Effector CD4-positive, alpha-beta T cell (primary cell): ENCODE results near the gene STN1.
"Not testable (repeated sequence)": the region's sequence is repeated elsewhere in the genome, so short reads cannot be mapped to it uniquely, and the experiment has no call there.

Experiments used
- DNase-seq: peaks from one replicate; pipeline ENCODE4 v3.0.0-alpha.2; 2020

The STN1 gene

GRCh38 chr10:103858360-103858759, 59.6 kb downstream of the STN1 start:
- no peak for DNase-seq

GRCh38 chr10:103856797-103857170, 61.2 kb downstream of the STN1 start:
- no peak for DNase-seq

- no peak for DNase-seq
These were observed 61.9 kb downstream of the STN1 start for GRCh38 chr10:103855852-103856796.

GRCh38 chr10:103855424-103855823, 62.6 kb downstream of the STN1 start, which contains the start of gene SH3PXD2A:
Gene SH3PXD2A (minus strand): TSS chr10:103855576. CDS start chr10:103855266, 310 bp downstream.
- DNase-seq = no peak

- DNase-seq = no peak
These were observed 63.1 kb downstream of the STN1 start for GRCh38 chr10:103854686-103855391.

GRCh38 chr10:103854265-103854685, 63.7 kb downstream of the STN1 start:
- no peak for DNase-seq

- DNase-seq = no peak
These were observed 64.3 kb downstream of the STN1 start for GRCh38 chr10:103853428-103854264.

GRCh38 chr10:103852856-103853255, 65.1 kb downstream of the STN1 start:
- no peak for DNase-seq

- no peak for DNase-seq
These were observed 65.7 kb downstream of the STN1 start for GRCh38 chr10:103852189-103852711.

GRCh38 chr10:103851261-103851660, 66.7 kb downstream of the STN1 start:
- no peak for DNase-seq

GRCh38 chr10:103850572-103850895, 67.5 kb downstream of the STN1 start:
- no peak for DNase-seq

- DNase-seq = no peak
These were observed 68.0 kb downstream of the STN1 start for GRCh38 chr10:103849880-103850571.

GRCh38 chr10:103849212-103849877, 68.6 kb downstream of the STN1 start:
- no peak for DNase-seq

GRCh38 chr10:103847909-103848468, 70.0 kb downstream of the STN1 start:
- DNase-seq = no peak

- DNase-seq = no peak
These were observed 70.6 kb downstream of the STN1 start for GRCh38 chr10:103847346-103847745.

- DNase-seq = no peak
These were observed 72.0 kb downstream of the STN1 start for GRCh38 chr10:103845972-103846371.

- not testable (repeated sequence) for DNase-seq
These were observed 72.6 kb downstream of the STN1 start for GRCh38 chr10:103845346-103845745.

GRCh38 chr10:103843854-103844570, 74.0 kb downstream of the STN1 start:
- no peak for DNase-seq

GRCh38 chr10:103843045-103843444, 74.9 kb downstream of the STN1 start:
- DNase-seq = no peak

GRCh38 chr10:103842605-103843004, 75.4 kb downstream of the STN1 start:
- DNase-seq = no peak

GRCh38 chr10:103841519-103841918, 76.5 kb downstream of the STN1 start:
- no peak for DNase-seq
